SK-N-SH (cell line): ENCODE data around the gene KLHL24. TPM values are rescaled to one million over a fixed set of nuclear protein-coding genes. Genes with fewer than 3 reads are reported as not detected.
"Not testable (repeated sequence)": the region's sequence is repeated elsewhere in the genome, so short reads cannot be mapped to it uniquely, and the experiment has no call there.

Experiments
- CTCF ChIA-PET: fragments of 300-600, 350-600 bp; formaldehyde crosslinking; extraction: SDS; loops from one replicate; lab custom pipeline; 2021; lab: Yijun Ruan, JAX
- POLR2A ChIA-PET: fragments of 350-600 bp; sonication (Branson Sonifier 250); formaldehyde crosslinking; extraction: SDS; loops from one replicate; lab custom pipeline; 2020; ENCODE audit warnings: antibody characterized with exemption, inconsistent platforms; lab: Yijun Ruan, JAX
- DNase-seq: peaks from one replicate; pipeline ENCODE4 v3.0.0; 2012
- H2AFZ ChIP-seq: fragments of 200-600 bp; sonication (generic); 2 replicates; pipeline ENCODE4 v1.8.1; 2016; ENCODE audit warnings: antibody characterized with exemption, mild to moderate bottlenecking, low read depth
- H3F3A ChIP-seq: fragments of 200-600 bp; sonication (generic); replicated peaks from 2 replicates; pipeline ENCODE3; 2016; ENCODE audit warnings: antibody characterized with exemption, mild to moderate bottlenecking; ENCODE audit not compliant: insufficient read depth
- H3K27ac ChIP-seq, 2 experiments: fragments of 200-500 bp in 1 of 2; fragments of 200-600 bp in 1 of 2; sonication (Bioruptor generic) in 1 of 2; sonication (generic), shearing (Covaris generic) in 1 of 2; 2 replicates each; pipeline versions ENCODE4 v1.5.1 to v1.6.1; 2014 to 2016; ENCODE audit warnings: low read depth in 2 of 2, inconsistent platforms in 1 of 2, low read length in 1 of 2, mild to moderate bottlenecking in 1 of 2, mixed read lengths in 1 of 2
- H3K27me3 ChIP-seq: fragments of 200-600 bp; sonication (generic), shearing (Covaris generic); 2 replicates; pipeline ENCODE4 v1.6.1; 2016; ENCODE audit warnings: mixed run types; ENCODE audit not compliant: insufficient read depth
- H3K36me3 ChIP-seq, 2 experiments: fragments of 200-500 bp in 1 of 2; fragments of 200-600 bp in 1 of 2; sonication (Bioruptor generic) in 1 of 2; sonication (generic) in 1 of 2; replicated peaks in 1 of 2; 2 replicates each; pipeline versions ENCODE3 to v1.5.1; 2014 to 2016; ENCODE audit warnings: low read length in 1 of 2, mild to moderate bottlenecking in 1 of 2; ENCODE audit not compliant: insufficient read depth in 2 of 2, control insufficient read depth in 1 of 2
- H3K4me1 ChIP-seq, 2 experiments: fragments of 200-500 bp in 1 of 2; fragments of 200-600 bp in 1 of 2; sonication (Bioruptor generic) in 1 of 2; sonication (generic), shearing (Covaris generic) in 1 of 2; 2 replicates each; pipeline versions ENCODE4 v1.5.1 to v1.6.1; 2014 to 2016; ENCODE audit warnings: low read depth in 1 of 2, low read length in 1 of 2, mixed run types in 1 of 2; ENCODE audit not compliant: insufficient read depth in 2 of 2, control insufficient read depth in 1 of 2
- H3K4me2 ChIP-seq: fragments of 200-600 bp; sonication (generic), shearing (Covaris generic); 2 replicates; pipeline ENCODE4 v1.6.1; 2017; ENCODE audit warnings: mixed run types
- H3K4me3 ChIP-seq, 2 experiments: fragments of 200-500 bp in 1 of 2; fragments of 200-600 bp in 1 of 2; sonication (Bioruptor generic) in 1 of 2; sonication (generic), shearing (Covaris generic) in 1 of 2; 2 replicates each; pipeline versions ENCODE4 v1.5.1 to v1.8.1; 2014 to 2016; ENCODE audit warnings: low read depth in 2 of 2, inconsistent platforms in 1 of 2, low read length in 1 of 2, mild to moderate bottlenecking in 1 of 2, mixed read lengths in 1 of 2, moderate library complexity in 1 of 2
- H3K79me2 ChIP-seq: fragments of 200-600 bp; sonication (generic); 2 replicates; pipeline ENCODE4 v1.8.1; 2017; ENCODE audit warnings: mild to moderate bottlenecking; ENCODE audit not compliant: insufficient read depth
- H3K9ac ChIP-seq: fragments of 200-600 bp; sonication (generic); 2 replicates; pipeline ENCODE4 v1.6.1; 2017; ENCODE audit warnings: mixed run types
- H3K9me2 ChIP-seq: fragments of 200-600 bp; sonication (generic); 2 replicates; pipeline ENCODE4 v1.6.1; 2017; ENCODE audit warnings: mixed run types
- H3K9me3 ChIP-seq: fragments of 200-600 bp; sonication (generic); 2 replicates; pipeline ENCODE4 v1.6.1; 2017; ENCODE audit warnings: mixed run types, mild to moderate bottlenecking, moderate library complexity
- H4K20me1 ChIP-seq: fragments of 200-600 bp; sonication (generic); 2 replicates; pipeline ENCODE4 v1.6.1; 2017; ENCODE audit warnings: mild to moderate bottlenecking, mixed run types; ENCODE audit not compliant: insufficient read depth
- CHD2 ChIP-seq: fragments of 150-350 bp; IDR thresholded peaks from 2 replicates; pipeline ENCODE4 v1.6.1; 2018; ENCODE audit warnings: low read length; ENCODE audit not compliant: partially characterized antibody
- EP300 ChIP-seq, 2 experiments: IDR thresholded peaks; 2 replicates each; pipeline versions ENCODE4 v1.4.0 to v1.6.1; 2012; ENCODE audit warnings: borderline replicate concordance in 1 of 2, low read depth in 1 of 2, low read length in 1 of 2
- EZH2phosphoT487 ChIP-seq: fragments of 200-600 bp; sonication (generic); IDR thresholded peaks from 2 replicates; pipeline ENCODE4 v1.6.1; 2017; ENCODE audit warnings: low read depth, mixed run types, mild to moderate bottlenecking, antibody characterized with exemption, moderate library complexity, borderline replicate concordance
- FOXJ3 ChIP-seq: sonication (generic); formaldehyde crosslinking; IDR thresholded peaks from 2 replicates; pipeline ENCODE4 v1.5.1; 2020; ENCODE audit warnings: mild to moderate bottlenecking, missing genetic modification reagents
- FOXM1 ChIP-seq: IDR thresholded peaks from 2 replicates; pipeline ENCODE4 v1.4.0; 2012; ENCODE audit warnings: low read depth, mild to moderate bottlenecking
- JUND ChIP-seq: IDR thresholded peaks from 2 replicates; pipeline ENCODE4 v1.4.0; 2012
- MAX ChIP-seq: IDR thresholded peaks from 2 replicates; pipeline ENCODE4 v1.4.0; 2012; ENCODE audit warnings: low read depth
- RXRA ChIP-seq: IDR thresholded peaks from 2 replicates; pipeline ENCODE4 v1.4.0; 2012; ENCODE audit warnings: low read depth, mild to moderate bottlenecking, borderline replicate concordance
- SIN3A ChIP-seq: IDR thresholded peaks from 2 replicates; pipeline ENCODE4 v1.6.1; 2012; ENCODE audit warnings: low read depth, mild to moderate bottlenecking, low read length, moderate library complexity, borderline replicate concordance
- SMC3 ChIP-seq: IDR thresholded peaks from 2 replicates; pipeline ENCODE4 v1.6.1; 2012; ENCODE audit warnings: low read depth, low read length, improper control_type of control experiment
- TAF1 ChIP-seq: IDR thresholded peaks from 2 replicates; pipeline ENCODE4 v1.6.1; 2012; ENCODE audit warnings: low read depth, mild to moderate bottlenecking, low read length, moderate library complexity, borderline replicate concordance
- TEAD4 ChIP-seq: IDR thresholded peaks from 2 replicates; pipeline ENCODE4 v1.4.0; 2012; ENCODE audit warnings: mild to moderate bottlenecking, borderline replicate concordance; ENCODE audit not compliant: insufficient read depth
- YY1 ChIP-seq: IDR thresholded peaks from 2 replicates; pipeline ENCODE4 v1.4.0; 2012; ENCODE audit warnings: low read depth, mild to moderate bottlenecking
- WGBS: methylation state at CpG from one replicate; pipeline ENCODE4 v1.1.6; 2017; ENCODE audit warnings: low lambda C conversion rate; 5-methylcytosine and 5-hydroxymethylcytosine counted together
- polyA plus RNA-seq, 3 experiments: library from polyadenylated mRNA; depleted of rRNA; stranded (reverse); fragments of >200 nt; gene quantifications; 2 replicates each; pipeline ENCODE4 v1.2.3, GENCODE V29; 2012
- TF ChIP-seq, protein P1 (sequence below): IDR thresholded peaks from 2 replicates; pipeline ENCODE4 v1.4.0; 2012; ENCODE audit warnings: low read depth, borderline replicate concordance
- TF ChIP-seq, protein P2 (sequence below): fragments of 150-350 bp; IDR thresholded peaks from 2 replicates; pipeline ENCODE4 v1.6.1; 2017; ENCODE audit warnings: antibody characterized with exemption, low read length, low read depth, borderline replicate concordance
- TF ChIP-seq, protein P3 (sequence below): fragments of 150-350 bp; IDR thresholded peaks from 2 replicates; pipeline ENCODE4 v1.6.1; 2016; ENCODE audit warnings: mild to moderate bottlenecking, low read depth, low read length

KLHL24 gene
- polyA plus RNA-seq, 1 of the 3 experiments (the other 2 are of a cell fraction): 5.7 TPM

DNA sequence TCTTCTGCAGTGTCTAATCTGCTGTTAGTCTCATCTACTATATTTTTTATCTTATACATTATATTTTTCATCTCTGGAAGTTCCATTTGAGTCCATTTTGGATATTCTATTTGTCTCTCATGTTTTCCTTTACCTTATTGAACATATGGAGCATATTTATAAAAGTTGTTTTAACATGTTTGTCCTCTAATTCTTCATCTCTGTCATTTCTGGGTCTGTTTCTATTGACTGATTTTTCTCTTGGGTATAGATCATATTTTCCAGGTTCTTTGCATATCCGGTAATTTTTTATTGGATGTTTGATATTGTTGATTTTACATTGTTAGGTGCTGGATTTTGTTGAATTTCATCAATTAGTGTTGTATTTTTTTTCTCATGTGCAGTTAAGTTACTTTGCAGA is 37.5 kb upstream of the KLHL24 start:
- Histone ChIP-seq H3K27ac (no peak overlapping the region), H3K79me2 (no peaks in the 10 kb centered on the region), H3K9ac (no peak overlapping the region), H3K9me2 (no peaks in the 10 kb centered on the region), H3K4me3 (no peak overlapping the region), H3K4me1 (no peaks in the 10 kb centered on the region; a peak in 1 of 4 replicates), H3K36me3 (no peaks in the 10 kb centered on the region), H3K4me2 (no peak overlapping the region), H3F3A (no peaks in the 10 kb centered on the region), H4K20me1 (no peaks in the 10 kb centered on the region), H3K27me3 (no peaks in the 10 kb centered on the region), H2AFZ (no peak overlapping the region), H3K9me3 (peaks cover 5% of the 10 kb centered on the region; the same call in 1 of the 2 replicates)
- TF ChIP-seq CHD2 (no peak), TAF1 (no peak), TEAD4 (no peak)
- TF ChIP-seq, protein P1, sequence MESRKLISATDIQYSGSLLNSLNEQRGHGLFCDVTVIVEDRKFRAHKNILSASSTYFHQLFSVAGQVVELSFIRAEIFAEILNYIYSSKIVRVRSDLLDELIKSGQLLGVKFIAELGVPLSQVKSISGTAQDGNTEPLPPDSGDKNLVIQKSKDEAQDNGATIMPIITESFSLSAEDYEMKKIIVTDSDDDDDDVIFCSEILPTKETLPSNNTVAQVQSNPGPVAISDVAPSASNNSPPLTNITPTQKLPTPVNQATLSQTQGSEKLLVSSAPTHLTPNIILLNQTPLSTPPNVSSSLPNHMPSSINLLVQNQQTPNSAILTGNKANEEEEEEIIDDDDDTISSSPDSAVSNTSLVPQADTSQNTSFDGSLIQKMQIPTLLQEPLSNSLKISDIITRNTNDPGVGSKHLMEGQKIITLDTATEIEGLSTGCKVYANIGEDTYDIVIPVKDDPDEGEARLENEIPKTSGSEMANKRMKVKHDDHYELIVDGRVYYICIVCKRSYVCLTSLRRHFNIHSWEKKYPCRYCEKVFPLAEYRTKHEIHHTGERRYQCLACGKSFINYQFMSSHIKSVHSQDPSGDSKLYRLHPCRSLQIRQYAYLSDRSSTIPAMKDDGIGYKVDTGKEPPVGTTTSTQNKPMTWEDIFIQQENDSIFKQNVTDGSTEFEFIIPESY: no peak
- CTCF ChIA-PET: no interaction called here
- POLR2A ChIA-PET: no interaction called here
- no peak for DNase-seq
- 28% methylated on average over 1 of the region's 1 CpG for WGBS

DNA sequence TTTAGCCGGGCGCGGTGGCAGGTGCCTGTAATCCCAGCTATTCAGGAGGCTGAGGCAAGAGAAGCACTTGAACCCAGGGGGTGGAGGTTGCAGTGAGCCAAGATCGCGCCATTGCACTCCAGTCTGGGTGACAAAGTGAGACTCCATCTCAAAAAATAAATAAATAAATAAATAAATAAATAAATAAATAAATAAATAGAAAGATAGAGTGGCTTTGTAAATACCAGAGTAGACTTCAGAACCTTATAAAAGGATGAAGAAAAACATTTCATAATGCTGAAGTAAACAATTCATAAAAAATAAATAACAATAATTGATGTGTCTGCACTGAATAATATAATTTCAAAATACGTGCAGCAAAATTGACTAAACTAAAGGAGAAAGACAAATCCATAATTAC is 24.1 kb upstream of the KLHL24 start:
- DNase-seq, H3K27me3 ChIP-seq, H3K27ac ChIP-seq, H3K36me3 ChIP-seq, CTCF ChIA-PET, H3K79me2 ChIP-seq, H3K4me3 ChIP-seq, H3F3A ChIP-seq, POLR2A ChIA-PET, H3K4me1 ChIP-seq, H3K9me3 ChIP-seq, H2AFZ ChIP-seq, H3K9ac ChIP-seq, H3K9me2 ChIP-seq, H4K20me1 ChIP-seq, H3K4me2 ChIP-seq: not testable (repeated sequence)
- WGBS: 92% methylated on average over 6 of the region's 6 CpGs

DNA sequence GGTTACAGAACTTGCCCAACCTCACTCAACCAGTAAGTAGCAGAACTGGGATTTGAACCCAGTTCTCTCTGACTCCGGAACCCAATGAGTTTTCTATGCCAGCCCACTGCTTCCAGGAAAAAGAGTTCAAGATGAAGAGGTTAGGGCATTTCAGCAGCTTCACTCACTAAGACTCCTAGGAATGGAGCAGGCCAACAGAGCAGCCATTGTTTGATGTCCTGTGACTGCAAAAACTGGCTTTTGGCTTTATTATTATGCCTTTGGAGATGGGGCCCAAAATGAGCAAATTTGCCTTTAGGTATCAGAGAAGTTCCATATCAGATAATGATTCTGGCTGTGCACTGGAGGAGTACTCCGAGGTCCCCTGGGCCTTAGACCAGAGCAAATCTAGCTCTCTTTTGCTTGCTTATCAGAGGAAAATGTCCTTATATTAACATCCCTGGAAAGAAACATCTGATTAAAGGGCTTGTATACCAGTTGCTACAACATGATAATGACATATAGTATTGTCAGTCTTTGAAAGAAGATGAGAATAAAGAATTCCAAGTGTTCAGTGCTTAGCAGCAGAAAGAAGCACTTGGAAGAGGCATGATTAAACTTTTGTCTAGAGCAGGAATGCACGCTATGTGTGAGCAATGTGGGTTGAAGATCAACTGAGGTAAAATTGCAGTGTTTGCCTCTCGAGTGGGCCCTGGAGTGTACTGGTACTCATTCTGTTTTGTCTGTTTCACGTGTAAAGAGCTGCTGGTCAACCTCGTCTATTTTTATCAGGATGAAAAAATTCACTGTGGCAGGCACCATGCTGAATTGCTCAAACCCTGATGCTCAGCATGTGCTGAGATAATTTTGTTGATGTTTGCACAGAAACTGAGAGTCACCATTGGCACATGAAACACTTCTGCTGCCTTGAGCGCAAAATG is 21.8 kb upstream of the KLHL24 start:
- H3K79me2 ChIP-seq: no peaks in the 10 kb centered on the region
- H3K4me2 ChIP-seq: no peak overlapping the region
- H3K4me3 ChIP-seq: no peak overlapping the region
- POLR2A ChIA-PET: no interaction called here
- H3K4me1 ChIP-seq: peaks cover 0 to 3% of the 10 kb centered on the region in 2 experiments; a peak in 1 of 4 replicates
- DNase-seq: no peak
- no peak overlapping the region for H2AFZ ChIP-seq
- no peaks in the 10 kb centered on the region for H3K9me2 ChIP-seq
- no peaks in the 10 kb centered on the region for H4K20me1 ChIP-seq
- no peak overlapping the region for H3K27ac ChIP-seq
- H3K9ac ChIP-seq: no peak overlapping the region
- H3K9me3 ChIP-seq: no peaks in the 10 kb centered on the region
- CTCF ChIA-PET: no interaction called here
- no peaks in the 10 kb centered on the region for H3K36me3 ChIP-seq
- 40% methylated on average over 5 of the region's 7 CpGs for WGBS
- no peaks in the 10 kb centered on the region for H3K27me3 ChIP-seq
- no peaks in the 10 kb centered on the region for H3F3A ChIP-seq
- TF ChIP-seq EP300 (IDR thresholded peaks at IDR 0.05; ENCODE audit: borderline replicate concordance in 1 of 2, low read depth in 1 of 2, low read length in 1 of 2) (no peak), FOXM1 (no peak), TAF1 (no peak), FOXJ3 (CRISPR knock-in tag) (no peak), SMC3 (no peak), RXRA (no peak), SIN3A (no peak), JUND (no peak), YY1 (no peak), EZH2phosphoT487 (no peak), MAX (no peak)
- TF ChIP-seq, protein P2, sequence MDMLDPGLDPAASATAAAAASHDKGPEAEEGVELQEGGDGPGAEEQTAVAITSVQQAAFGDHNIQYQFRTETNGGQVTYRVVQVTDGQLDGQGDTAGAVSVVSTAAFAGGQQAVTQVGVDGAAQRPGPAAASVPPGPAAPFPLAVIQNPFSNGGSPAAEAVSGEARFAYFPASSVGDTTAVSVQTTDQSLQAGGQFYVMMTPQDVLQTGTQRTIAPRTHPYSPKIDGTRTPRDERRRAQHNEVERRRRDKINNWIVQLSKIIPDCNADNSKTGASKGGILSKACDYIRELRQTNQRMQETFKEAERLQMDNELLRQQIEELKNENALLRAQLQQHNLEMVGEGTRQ: no peak
- TF ChIP-seq, protein P3, sequence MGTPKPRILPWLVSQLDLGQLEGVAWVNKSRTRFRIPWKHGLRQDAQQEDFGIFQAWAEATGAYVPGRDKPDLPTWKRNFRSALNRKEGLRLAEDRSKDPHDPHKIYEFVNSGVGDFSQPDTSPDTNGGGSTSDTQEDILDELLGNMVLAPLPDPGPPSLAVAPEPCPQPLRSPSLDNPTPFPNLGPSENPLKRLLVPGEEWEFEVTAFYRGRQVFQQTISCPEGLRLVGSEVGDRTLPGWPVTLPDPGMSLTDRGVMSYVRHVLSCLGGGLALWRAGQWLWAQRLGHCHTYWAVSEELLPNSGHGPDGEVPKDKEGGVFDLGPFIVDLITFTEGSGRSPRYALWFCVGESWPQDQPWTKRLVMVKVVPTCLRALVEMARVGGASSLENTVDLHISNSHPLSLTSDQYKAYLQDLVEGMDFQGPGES: no peak
